ENCODE data around the gene SYNGR3. TPM values are rescaled to one million over a fixed set of nuclear protein-coding genes. Genes with fewer than 3 reads are reported as not detected.
A peak's percentile ranks its signal among the peaks of the same experiment; 100 is the strongest.

Gene SYNGR3
- total and polyA plus RNA-seq, 2 donors from 2014 or later = 2.2 to 4.6 TPM

DNA sequence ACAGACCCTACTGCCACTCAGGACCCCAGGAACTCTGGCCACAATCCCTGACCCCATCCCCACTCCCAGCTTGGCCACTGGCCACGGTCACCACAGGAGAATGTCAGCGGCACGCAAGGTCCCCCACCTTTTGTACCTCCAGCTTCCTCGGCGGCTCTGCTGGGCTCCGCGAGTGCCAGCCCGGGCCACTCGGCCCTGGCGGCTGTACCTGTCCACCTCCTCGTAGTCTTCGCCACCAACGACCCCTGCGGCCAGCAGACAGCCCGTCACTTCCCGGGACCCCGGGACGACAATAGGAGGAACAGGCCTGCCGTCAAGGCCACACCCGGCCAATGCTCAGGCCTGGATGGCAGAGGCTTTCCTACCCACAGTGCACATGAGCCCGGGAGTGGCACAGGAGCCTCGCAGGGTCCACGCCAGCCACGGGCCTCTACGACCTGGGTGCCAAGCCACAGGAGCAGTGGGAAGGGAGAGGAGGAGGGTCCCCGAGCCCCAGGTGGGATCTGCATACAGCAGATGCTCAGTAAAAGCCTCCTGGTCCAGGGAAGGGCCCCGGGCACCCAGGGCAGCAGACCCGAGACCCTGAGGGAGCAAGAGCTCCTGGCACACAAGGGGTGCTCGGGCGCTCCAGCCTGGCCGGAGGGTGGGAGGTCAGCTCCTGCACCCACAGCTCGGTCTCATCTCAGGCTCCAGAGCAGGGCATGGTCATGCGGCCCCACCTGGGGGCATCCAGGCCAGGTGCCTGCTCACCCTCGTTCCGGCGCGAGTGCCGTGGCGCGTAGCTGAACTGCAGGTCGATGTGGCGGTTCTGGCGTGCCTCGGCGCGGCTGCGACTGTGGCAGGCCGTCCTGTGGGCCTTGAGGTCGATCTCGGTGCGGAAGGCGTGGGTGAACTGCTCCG, 11.9 kb downstream of the SYNGR3 start:
- Histone ChIP-seq H3K27ac (ENCODE audit: low read depth in 2 of 2, low read length in 2 of 2) (no peak overlapping the region), H3K4me1 (ENCODE audit: control insufficient read depth in 2 of 3, insufficient read depth in 2 of 3, low read depth in 1 of 3, low read length in 3 of 3) (peaks cover 0 to 16% (median 0%) of the 10 kb centered on the region in 3 donors), H3K4me3 (ENCODE audit: low read length in 3 of 3) (no peak overlapping the region), H3K27me3 (ENCODE audit: control insufficient read depth, insufficient read depth, low read length) (no peaks in the 10 kb centered on the region), H3K9me3 (ENCODE audit: control insufficient read depth in 2 of 3, insufficient read depth in 1 of 3, low read length in 3 of 3) (no peaks in the 10 kb centered on the region), H3K9ac (ENCODE audit: low read length in 3 of 3) (no peak overlapping the region), H3K36me3 (ENCODE audit: control insufficient read depth in 2 of 3, insufficient read depth in 3 of 3, low read length in 3 of 3) (peaks cover 0 to 33% (median 14%) of the 10 kb centered on the region in 3 donors)
- peak in 1 of 5 donors; percentile 81 for DNase-seq
- FAIRE-seq = no peak
- intact Hi-C loops (cut with DNase I) = no loop called here
- TF ChIP-seq, protein P1, sequence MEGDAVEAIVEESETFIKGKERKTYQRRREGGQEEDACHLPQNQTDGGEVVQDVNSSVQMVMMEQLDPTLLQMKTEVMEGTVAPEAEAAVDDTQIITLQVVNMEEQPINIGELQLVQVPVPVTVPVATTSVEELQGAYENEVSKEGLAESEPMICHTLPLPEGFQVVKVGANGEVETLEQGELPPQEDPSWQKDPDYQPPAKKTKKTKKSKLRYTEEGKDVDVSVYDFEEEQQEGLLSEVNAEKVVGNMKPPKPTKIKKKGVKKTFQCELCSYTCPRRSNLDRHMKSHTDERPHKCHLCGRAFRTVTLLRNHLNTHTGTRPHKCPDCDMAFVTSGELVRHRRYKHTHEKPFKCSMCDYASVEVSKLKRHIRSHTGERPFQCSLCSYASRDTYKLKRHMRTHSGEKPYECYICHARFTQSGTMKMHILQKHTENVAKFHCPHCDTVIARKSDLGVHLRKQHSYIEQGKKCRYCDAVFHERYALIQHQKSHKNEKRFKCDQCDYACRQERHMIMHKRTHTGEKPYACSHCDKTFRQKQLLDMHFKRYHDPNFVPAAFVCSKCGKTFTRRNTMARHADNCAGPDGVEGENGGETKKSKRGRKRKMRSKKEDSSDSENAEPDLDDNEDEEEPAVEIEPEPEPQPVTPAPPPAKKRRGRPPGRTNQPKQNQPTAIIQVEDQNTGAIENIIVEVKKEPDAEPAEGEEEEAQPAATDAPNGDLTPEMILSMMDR (IDR thresholded peaks at IDR 0.05; ENCODE audit: borderline replicate concordance, extremely low read depth, insufficient read depth) = no peak

DNA sequence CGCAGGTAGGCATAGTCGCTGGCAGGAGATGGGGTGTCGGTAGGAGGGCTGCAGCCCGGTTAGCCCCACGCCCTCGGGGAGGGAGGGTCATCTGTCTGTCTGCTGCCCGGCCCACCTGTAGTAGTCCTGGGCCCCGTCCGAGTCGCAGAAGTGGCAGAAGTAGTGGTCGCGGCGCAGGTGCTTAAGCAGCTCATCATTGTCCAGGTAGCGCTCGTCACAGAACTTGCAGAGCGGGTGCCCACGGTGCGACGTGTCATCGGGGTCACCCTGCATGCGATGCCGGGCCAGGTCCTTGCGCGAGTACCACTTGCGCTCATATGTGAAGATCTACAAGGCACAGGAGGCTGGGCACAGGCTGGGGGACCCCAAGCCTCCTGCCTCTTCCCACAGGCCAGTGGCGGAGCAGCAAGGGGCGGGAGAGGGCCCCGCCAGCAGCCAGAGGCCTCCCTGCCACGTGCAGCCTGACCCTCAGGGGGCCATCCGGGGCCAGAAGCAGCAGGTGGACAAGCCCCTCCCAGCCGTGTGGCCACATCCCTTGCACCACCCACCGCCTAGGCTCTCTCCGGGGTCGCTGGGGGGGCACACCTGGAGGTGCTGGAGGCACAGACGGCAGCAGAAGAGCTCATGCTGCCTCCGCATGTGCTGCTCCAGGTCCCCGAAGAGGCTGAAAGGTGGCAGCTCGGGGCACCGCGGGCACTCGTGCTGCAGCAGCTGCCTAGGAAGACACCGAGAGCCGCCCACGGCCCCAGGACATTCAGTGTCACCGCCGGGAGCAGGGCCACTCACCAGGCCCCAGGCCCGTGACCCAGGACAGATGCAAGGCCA, 12.8 kb downstream of the SYNGR3 start:
- H3K9ac ChIP-seq (ENCODE audit: low read length in 3 of 3) = no peak overlapping the region
- no peaks in the 10 kb centered on the region for H3K27me3 ChIP-seq (ENCODE audit: control insufficient read depth, insufficient read depth, low read length)
- peak in 1 of 5 donors; percentile 75 for DNase-seq
- no peaks in the 10 kb centered on the region for H3K9me3 ChIP-seq (ENCODE audit: control insufficient read depth in 2 of 3, insufficient read depth in 1 of 3, low read length in 3 of 3)
- H3K27ac ChIP-seq (ENCODE audit: low read depth in 2 of 2, low read length in 2 of 2) = no peak overlapping the region
- no peak overlapping the region for H3K4me3 ChIP-seq (ENCODE audit: low read length in 3 of 3)
- intact Hi-C loops (cut with DNase I) = no loop called here
- no peak for FAIRE-seq
- H3K36me3 ChIP-seq (ENCODE audit: control insufficient read depth in 2 of 3, insufficient read depth in 3 of 3, low read length in 3 of 3) = peaks cover 0 to 33% (median 14%) of the 10 kb centered on the region in 3 donors
- TF ChIP-seq, protein P1 (IDR thresholded peaks at IDR 0.05; ENCODE audit: borderline replicate concordance, extremely low read depth, insufficient read depth) = no peak
- peaks cover 0 to 21% (median 0%) of the 10 kb centered on the region in 3 donors for H3K4me1 ChIP-seq (ENCODE audit: control insufficient read depth in 2 of 3, insufficient read depth in 2 of 3, low read depth in 1 of 3, low read length in 3 of 3)

DNA sequence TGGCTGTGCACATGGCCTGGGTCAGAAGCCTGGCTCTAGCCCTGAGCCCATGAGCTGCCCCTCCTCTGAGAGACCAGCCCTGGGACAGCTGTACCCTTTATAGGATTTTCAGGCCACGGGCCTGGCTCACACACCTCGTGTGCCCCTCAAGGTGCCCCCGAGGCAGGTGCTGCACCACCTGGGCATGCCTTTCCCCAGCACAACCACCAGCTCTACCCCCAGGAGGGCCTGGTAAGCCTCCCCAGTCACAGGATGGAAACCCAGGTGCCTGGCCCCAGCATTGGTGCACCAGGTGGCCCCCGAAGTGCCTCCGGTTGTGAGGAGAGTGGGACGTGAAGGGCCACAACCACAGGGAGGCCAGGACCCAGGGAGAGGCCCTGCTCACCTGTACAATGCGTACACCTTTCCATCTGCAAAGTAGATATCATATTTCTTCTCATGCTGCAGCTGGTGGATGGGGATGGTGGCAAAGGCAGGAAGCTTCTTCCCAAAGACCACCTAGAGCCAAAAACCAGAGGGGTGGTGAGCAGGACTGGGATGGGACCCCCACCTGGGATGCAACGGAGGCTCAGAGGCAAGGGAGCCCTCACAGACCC, 13.6 kb downstream of the SYNGR3 start:
- Histone ChIP-seq H3K4me3 (ENCODE audit: low read length in 3 of 3) (no peak overlapping the region), H3K27ac (ENCODE audit: low read depth in 2 of 2, low read length in 2 of 2) (no peak overlapping the region), H3K36me3 (ENCODE audit: control insufficient read depth in 2 of 3, insufficient read depth in 3 of 3, low read length in 3 of 3) (peaks cover 0 to 31% (median 10%) of the 10 kb centered on the region in 3 donors), H3K27me3 (ENCODE audit: control insufficient read depth, insufficient read depth, low read length) (no peaks in the 10 kb centered on the region), H3K9me3 (ENCODE audit: control insufficient read depth in 2 of 3, insufficient read depth in 1 of 3, low read length in 3 of 3) (no peaks in the 10 kb centered on the region), H3K4me1 (ENCODE audit: control insufficient read depth in 2 of 3, insufficient read depth in 2 of 3, low read depth in 1 of 3, low read length in 3 of 3) (peaks cover 0 to 28% (median 0%) of the 10 kb centered on the region in 3 donors), H3K9ac (ENCODE audit: low read length in 3 of 3) (no peak overlapping the region)
- FAIRE-seq (no peak), DNase-seq (peak in 1 of 5 donors; percentile 59)
- TF ChIP-seq, protein P1 (IDR thresholded peaks at IDR 0.05; ENCODE audit: borderline replicate concordance, extremely low read depth, insufficient read depth) = no peak
- intact Hi-C loops (cut with DNase I) = no loop called here
